Measurements from ENCODE around the gene KIAA1958.

- TF ChIP-seq CTCF (IDR thresholded peaks at IDR 0.05; ENCODE audit: insufficient read depth, low read depth, low read length) (no peak), EZH2 (IDR thresholded peaks at IDR 0.05; ENCODE audit: insufficient read depth, low read length) (no peak)
These were observed 231.2 kb downstream of the KIAA1958 start, which contains the start of gene INIP for GRCh38 chr9:112717661-112718331.

All from astrocyte (in vitro differentiated cells and primary cell).